ENCODE data around the gene ACAT2.
"Not testable (repeated sequence)": the region's sequence is repeated elsewhere in the genome, so short reads cannot be mapped to it uniquely, and the experiment has no call there.

Gene ACAT2

GRCh38 chr6:159777240-159777904 is 15.5 kb downstream of the ACAT2 start:
- no peak for DNase-seq

- DNase-seq, result no peak
Measured at GRCh38 chr6:159778131-159778530, 16.3 kb downstream of the ACAT2 start.

GRCh38 chr6:159778542-159779103 is 16.8 kb downstream of the ACAT2 start:
- no peak for DNase-seq

- peak; percentile 15 for DNase-seq
Measured at GRCh38 chr6:159788276-159788675, 26.4 kb downstream of the ACAT2 start.

- DNase-seq, result peak; percentile 38
Measured at GRCh38 chr6:159788753-159789376, 27.0 kb downstream of the ACAT2 start.

GRCh38 chr6:159789377-159790148 is 27.7 kb downstream of the ACAT2 start, which contains the start of gene TCP1:
TSS of gene TCP1 (minus strand) at chr6:159789602. CDS start at chr6:159789468, 134 bp downstream.
- peak; percentile 100 for DNase-seq

GRCh38 chr6:159790149-159790955 is 28.5 kb downstream of the ACAT2 start, which contains the start of gene MRPL18:
TSS of gene MRPL18 (plus strand) at chr6:159790467. CDS start at chr6:159790588, 121 bp downstream.
- DNase-seq, result peak; percentile 93

- no peak for DNase-seq
Measured at GRCh38 chr6:159790956-159791598, 29.2 kb downstream of the ACAT2 start.

GRCh38 chr6:159794976-159795375 is 33.1 kb downstream of the ACAT2 start:
- not testable (repeated sequence) for DNase-seq

- DNase-seq, result no peak
Measured at GRCh38 chr6:159797554-159797953, 35.7 kb downstream of the ACAT2 start.

GRCh38 chr6:159800141-159800865 is 38.5 kb downstream of the ACAT2 start, which contains the start of gene PNLDC1:
TSS of gene PNLDC1 (plus strand) at chr6:159800276. CDS start at chr6:159800308, 32 bp downstream.
- DNase-seq, result no peak

GRCh38 chr6:159801935-159802334 is 40.1 kb downstream of the ACAT2 start:
- no peak for DNase-seq

- DNase-seq, result no peak
Measured at GRCh38 chr6:159804504-159804903, 42.7 kb downstream of the ACAT2 start.

- DNase-seq, result no peak
Measured at GRCh38 chr6:159805440-159806020, 43.7 kb downstream of the ACAT2 start.

GRCh38 chr6:159806021-159806458 is 44.2 kb downstream of the ACAT2 start:
- DNase-seq, result no peak

GRCh38 chr6:159807150-159807858 is 45.5 kb downstream of the ACAT2 start:
- no peak for DNase-seq

- DNase-seq, result no peak
Measured at GRCh38 chr6:159808647-159809046, 46.8 kb downstream of the ACAT2 start.

GRCh38 chr6:159809149-159809548 is 47.3 kb downstream of the ACAT2 start:
- DNase-seq, result no peak

- no peak for DNase-seq
Measured at GRCh38 chr6:159813781-159814180, 51.9 kb downstream of the ACAT2 start.

- no peak for DNase-seq
Measured at GRCh38 chr6:159815410-159815809, 53.6 kb downstream of the ACAT2 start.

All from activated CD4-positive, alpha-beta T cell treated with anti-CD3 and anti-CD28 coated beads for 48 hours (primary cell).